GM21529 (cell line): ENCODE results near the gene CHIT1.

Experiments
- ATAC-seq: cut with Tn5 transposase; IDR thresholded peaks from one replicate; pipeline ENCODE4 v1.9.1; 2021; ENCODE audit not compliant: unreplicated experiment

The CHIT1 gene

GRCh38 chr1:203189951-203190352, 39.5 kb downstream of the CHIT1 start:
- no peak for ATAC-seq

DNA sequence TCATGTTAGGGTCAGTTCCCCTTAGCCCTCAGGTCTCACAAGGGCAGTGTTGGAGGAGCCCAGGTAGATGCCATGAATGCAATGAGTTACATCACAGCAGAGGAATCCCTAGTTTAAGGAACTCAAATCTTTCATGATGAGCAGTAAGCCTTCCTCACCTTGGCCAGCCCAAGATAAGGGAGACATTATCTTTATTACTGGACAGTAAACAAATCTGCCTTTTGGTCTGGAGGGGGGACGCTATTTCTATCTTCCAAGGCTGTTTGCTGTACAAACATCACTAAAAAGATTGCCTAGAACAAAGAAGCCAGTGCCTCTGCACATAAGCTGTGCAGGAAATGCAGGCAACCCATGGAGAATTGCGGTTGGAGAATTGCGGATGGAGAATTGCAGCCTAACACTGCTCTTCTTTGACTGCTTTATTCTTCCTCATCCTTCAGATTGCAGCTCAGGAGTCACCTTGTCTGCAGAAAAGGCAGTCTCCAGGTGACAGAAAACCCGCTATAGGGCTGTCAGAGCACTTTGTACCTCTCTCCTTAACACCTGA, 40.7 kb downstream of the CHIT1 start:
- ATAC-seq, result no peak

GRCh38 chr1:203187689-203188264, 41.7 kb downstream of the CHIT1 start:
- no peak for ATAC-seq

DNA sequence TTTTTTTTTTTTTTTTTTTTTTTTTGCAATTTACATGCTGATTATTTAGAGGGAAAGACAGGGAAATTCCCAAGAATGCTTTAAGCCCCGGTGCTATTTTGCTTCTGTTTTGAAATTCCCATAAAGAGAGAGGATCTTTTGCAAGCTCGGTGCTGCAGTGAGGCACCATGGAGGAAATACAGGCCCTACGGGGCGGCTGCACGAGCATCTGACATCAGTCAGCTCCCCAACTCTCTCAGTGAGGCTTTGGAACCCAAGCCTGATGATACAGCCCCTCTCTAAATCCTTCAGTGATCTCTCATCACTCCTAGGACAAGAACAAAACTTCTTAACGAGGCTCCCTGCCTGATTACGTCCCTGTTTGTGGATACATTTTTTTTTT, 42.2 kb downstream of the CHIT1 start:
- no peak for ATAC-seq

DNA sequence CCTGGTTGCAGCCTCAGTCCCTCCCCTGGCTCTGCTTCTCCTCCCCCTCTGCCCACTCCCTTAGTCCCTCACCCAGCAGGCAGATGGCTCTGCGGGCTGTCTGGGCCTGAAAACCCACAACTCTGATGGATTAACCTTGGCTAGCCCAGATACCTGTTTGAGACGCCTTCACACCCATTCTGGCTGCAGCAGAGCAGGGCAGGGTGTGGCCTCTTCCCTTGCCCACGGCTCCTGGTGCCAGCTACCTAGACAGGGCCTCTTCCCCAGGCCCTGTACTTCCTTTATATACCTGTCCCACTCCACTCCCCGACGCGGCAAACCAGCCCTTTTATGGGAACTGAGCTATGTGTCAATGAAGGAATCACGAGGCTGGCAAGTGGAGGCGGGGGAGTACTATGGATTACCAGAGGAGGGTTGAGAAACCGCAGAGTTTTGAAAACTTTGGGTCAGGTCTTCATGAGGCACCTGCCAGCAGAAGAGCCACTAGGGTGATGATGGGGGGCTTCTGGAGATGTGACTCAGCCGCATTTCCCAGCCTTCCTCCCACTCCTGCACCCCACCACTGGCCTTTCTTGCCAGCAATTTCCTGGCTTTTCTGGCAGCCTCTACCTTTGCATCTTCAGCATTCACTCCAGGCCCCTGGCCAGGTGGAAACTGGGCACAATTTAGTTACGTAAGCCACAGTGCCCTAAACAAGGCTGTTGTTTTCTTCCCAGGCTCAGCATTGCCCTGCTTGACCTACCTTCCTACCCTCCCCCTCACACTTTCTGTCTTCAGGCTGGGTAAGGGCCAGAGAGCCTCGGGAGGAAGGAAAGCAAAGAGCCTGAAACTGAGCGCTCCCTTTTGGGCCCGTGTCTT, 42.8 kb downstream of the CHIT1 start, which contains the start of gene CHI3L1:
Gene CHI3L1 (minus strand): TSS at position 259 of the 858 bp plus-strand sequence. CDS start 81 bp downstream, at position 178.
- ATAC-seq, result no peak

DNA sequence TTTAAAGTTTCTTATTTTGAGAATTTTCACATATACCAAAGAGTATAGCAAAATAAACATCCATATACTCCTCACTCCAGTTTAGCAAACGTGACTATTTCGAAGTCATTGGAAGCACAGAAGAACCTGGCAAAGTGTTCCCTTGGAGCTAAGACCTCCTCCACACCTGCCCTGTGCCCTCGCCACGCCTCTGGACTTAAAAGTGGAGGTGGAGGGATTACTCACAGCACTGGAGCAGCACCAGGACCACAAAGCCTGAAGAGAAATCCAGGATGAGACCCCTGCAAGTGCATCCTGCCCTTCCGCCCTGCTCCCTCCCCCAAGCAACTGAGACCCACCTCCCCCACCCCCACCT, 43.4 kb downstream of the CHIT1 start:
- no peak for ATAC-seq

DNA sequence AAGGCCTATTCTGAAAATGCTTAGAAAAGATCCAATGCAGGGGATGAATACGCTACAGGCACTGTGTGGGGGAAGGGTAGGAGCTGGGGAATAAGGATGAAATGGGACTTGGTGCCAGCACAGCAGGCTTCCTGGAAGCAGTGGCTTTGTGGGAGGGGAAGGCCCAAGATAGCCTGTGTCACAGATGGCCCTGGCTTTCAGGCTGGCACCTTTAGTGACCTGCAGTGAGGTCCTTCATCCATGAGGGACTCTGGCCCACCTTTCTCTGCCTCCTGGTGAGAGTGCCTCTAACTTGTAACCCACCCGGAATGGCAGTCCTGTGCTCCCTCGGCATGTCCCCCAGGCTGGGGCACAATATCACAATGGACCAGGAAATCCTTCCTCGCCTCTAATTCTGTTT, 43.9 kb downstream of the CHIT1 start:
- no peak for ATAC-seq

GRCh38 chr1:203185061-203185461, 44.4 kb downstream of the CHIT1 start:
- no peak for ATAC-seq

DNA sequence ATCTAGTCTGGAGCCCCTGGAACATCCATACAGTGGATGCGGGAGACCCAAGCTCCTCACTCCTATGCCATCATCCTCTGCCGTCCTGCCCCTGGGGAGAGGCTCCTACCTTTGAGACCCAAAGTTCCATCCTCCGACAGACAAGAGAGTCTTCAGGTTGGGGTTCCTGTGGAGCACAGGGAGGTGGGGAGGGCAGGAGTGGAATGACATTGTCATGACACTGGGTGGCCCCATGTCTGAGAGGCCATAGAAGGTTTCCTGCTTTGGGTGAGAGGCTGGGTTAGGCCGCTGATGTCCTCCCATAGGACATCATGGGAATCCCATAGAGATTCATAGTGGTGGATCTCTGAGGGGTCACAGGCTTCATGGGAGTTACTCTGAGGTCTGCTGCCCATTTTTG, 45.0 kb downstream of the CHIT1 start:
- no peak for ATAC-seq

GRCh38 chr1:203183828-203184227, 45.6 kb downstream of the CHIT1 start:
- ATAC-seq, result no peak

DNA sequence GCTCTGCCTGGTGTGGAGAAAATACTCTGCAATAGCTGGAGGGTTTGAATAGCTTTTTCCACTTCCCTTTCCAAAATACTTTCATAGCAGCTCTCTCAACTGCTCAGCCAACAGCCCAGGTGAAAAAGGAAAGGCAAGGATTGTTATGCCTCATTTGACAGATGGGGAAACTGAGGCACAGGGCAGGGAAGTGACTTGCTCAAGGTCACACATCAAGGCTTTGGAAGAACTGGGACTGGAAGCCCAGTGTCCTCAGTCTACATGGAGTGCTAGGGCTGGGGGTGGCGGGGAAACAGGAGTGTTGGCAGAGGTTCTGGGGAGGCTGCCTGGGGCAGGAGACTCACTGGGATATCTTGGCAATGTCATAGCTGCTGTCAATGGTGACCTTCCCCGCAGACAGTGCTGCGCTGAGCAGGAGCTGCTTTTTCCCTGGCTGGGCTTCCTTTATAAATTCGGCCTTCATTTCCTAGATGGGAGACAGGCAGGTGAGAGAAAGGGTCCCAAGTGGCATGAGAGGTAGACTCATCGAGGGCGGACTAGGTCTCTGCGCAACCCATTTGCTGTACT, 47.0 kb downstream of the CHIT1 start:
- no peak for ATAC-seq

DNA sequence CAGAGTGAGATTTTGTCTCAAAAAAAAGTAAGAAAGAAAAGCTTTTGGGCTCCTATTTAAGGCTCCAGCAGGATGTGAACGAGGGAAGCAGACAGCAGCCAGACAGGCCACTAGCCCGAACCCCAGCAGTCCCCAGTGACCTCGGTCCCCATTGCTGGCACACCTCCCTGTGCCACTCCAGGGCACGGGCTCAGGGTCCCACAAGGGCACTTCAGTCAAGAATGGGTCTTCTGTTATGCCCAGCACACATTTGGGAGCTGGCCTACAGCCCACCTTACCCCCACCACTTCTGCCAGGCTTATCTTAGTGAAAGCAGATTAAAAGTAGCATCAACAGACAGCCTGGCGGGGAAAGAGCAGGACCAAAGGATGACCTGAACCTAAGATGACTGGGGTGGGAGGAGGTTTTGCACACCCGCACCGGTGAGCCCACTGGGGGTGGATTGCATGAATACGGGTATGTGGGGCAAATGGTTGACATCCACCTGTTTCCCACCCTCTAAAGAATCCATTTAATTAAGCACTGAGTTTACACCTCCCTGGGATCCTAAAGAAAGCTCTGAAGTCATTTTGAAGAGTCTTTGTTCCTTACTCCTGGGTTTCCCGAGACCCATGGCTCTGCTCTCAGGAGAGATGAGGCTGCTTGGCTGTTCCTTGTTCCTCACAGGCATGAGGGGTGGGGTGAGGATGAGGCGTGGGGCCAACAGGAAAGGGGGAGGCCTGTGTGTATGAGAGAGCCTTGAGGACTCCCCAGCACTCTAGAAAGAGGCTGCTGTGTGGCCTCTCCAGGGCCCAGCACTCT, 47.7 kb downstream of the CHIT1 start:
- ATAC-seq, result no peak

GRCh38 chr1:203180611-203181330, 48.7 kb downstream of the CHIT1 start:
- ATAC-seq, result no peak

DNA sequence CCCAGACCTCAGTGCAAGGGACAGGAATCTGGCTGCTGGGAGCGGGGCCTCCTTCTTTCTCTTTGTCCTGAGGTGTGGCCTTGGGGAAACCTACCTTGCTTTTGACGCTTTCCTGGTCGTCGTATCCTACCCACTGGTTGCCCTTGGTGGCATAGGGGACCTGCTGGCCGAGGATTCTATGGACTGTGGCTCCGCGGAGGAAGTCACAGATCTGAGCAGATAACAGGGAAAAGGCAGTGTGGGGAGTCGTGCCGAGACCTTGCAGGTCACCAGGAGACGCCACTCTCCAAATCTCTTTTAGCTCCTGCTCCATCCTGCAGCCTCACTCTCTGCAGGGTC, 49.8 kb downstream of the CHIT1 start:
- ATAC-seq, result no peak

GRCh38 chr1:203178821-203179666, 50.4 kb downstream of the CHIT1 start:
- no peak for ATAC-seq

DNA sequence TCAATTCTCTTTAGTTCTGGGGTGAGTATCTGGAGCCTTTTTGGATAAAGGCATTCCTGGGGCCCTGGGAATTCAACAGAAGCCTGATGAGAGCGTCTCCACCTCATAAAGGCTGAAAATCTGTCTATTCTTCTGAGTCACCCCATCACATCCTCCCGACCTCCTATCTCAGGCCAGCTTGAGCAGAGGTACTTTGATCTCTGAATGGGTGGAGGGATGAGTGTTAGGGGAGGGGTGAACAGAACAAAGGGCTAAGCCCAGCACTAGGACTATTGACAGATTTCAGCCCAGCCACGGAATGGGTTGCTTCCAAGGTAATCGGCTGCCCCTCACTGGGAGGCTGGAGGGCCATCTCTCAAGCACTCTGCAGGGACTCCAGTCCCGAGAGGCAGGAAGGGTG, 51.4 kb downstream of the CHIT1 start:
- ATAC-seq, result no peak

- no peak for ATAC-seq
Measured at GRCh38 chr1:203177470-203178039, 51.9 kb downstream of the CHIT1 start.

GRCh38 chr1:203177036-203177405, 52.5 kb downstream of the CHIT1 start:
- ATAC-seq, result no peak

- no peak for ATAC-seq
Measured at GRCh38 chr1:203176273-203177035, 53.0 kb downstream of the CHIT1 start.
